Stimulated activated CD8-positive, alpha-beta memory T cell treated with anti-CD3 and anti-CD28 coated beads, Interleukin-12 subunit alpha, Interleukin-12 subunit beta, amount 100 ng/mL, for 1 hour (primary cell): ENCODE measurements around the gene TCERG1L.
"Not testable (repeated sequence)": the region's sequence is repeated elsewhere in the genome, so short reads cannot be mapped to it uniquely, and the experiment has no call there.

Experiments used
- DNase-seq: peaks from one replicate; pipeline ENCODE4 v3.0.0-alpha.2; 2020; ENCODE audit warnings: low read depth

The TCERG1L gene

GRCh38 chr10:131311661-131312477 is at the start of gene TCERG1L:
TCERG1L (minus strand) TSS chr10:131311721; CDS start chr10:131311635, 86 bp downstream.
- DNase-seq: no peak

- DNase-seq: no peak
Measured at GRCh38 chr10:131358741-131359442, 47.4 kb upstream of the TCERG1L start.

- no peak for DNase-seq
Measured at GRCh38 chr10:131356442-131356841, 44.9 kb upstream of the TCERG1L start.

- no peak for DNase-seq
Measured at GRCh38 chr10:131355881-131356280, 44.4 kb upstream of the TCERG1L start.

- DNase-seq: no peak
Measured at GRCh38 chr10:131355056-131355455, 43.5 kb upstream of the TCERG1L start.

- DNase-seq: no peak
Measured at GRCh38 chr10:131354380-131354779, 42.9 kb upstream of the TCERG1L start.

- DNase-seq: no peak
Measured at GRCh38 chr10:131352765-131353290, 41.3 kb upstream of the TCERG1L start.

- no peak for DNase-seq
Measured at GRCh38 chr10:131350660-131351059, 39.1 kb upstream of the TCERG1L start.

- no peak for DNase-seq
Measured at GRCh38 chr10:131350245-131350644, 38.7 kb upstream of the TCERG1L start.

- no peak for DNase-seq
Measured at GRCh38 chr10:131346456-131346855, 34.9 kb upstream of the TCERG1L start.

GRCh38 chr10:131345691-131346090 is 34.2 kb upstream of the TCERG1L start:
- DNase-seq: no peak

GRCh38 chr10:131344747-131345146 is 33.2 kb upstream of the TCERG1L start:
- no peak for DNase-seq

- no peak for DNase-seq
Measured at GRCh38 chr10:131337741-131338140, 26.2 kb upstream of the TCERG1L start.

GRCh38 chr10:131332821-131333220 is 21.3 kb upstream of the TCERG1L start:
- no peak for DNase-seq

GRCh38 chr10:131323880-131324279 is 12.4 kb upstream of the TCERG1L start:
- DNase-seq: no peak

- DNase-seq: no peak
Measured at GRCh38 chr10:131323025-131323424, 11.5 kb upstream of the TCERG1L start.

GRCh38 chr10:131322575-131322974 is 11.1 kb upstream of the TCERG1L start:
- DNase-seq: not testable (repeated sequence)

- DNase-seq: no peak
Measured at GRCh38 chr10:131320860-131321604, 9.5 kb upstream of the TCERG1L start.

- DNase-seq: no peak
Measured at GRCh38 chr10:131318814-131319213, 7.3 kb upstream of the TCERG1L start.

- DNase-seq: no peak
Measured at GRCh38 chr10:131318291-131318690, 6.8 kb upstream of the TCERG1L start.

GRCh38 chr10:131316321-131317075 is 5.0 kb upstream of the TCERG1L start:
- no peak for DNase-seq

- no peak for DNase-seq
Measured at GRCh38 chr10:131315344-131315743, 3.8 kb upstream of the TCERG1L start.
